SK-N-MC (cell line): ENCODE data around the gene MX2.

Experiments
- DNase-seq: peaks from one replicate; pipeline ENCODE4 v3.0.0-alpha.2; 2011; ENCODE audit warnings: low read depth, low spot score
- H3K27ac ChIP-seq: fragments of 200-600 bp; sonication (generic); 2 replicates; pipeline ENCODE4 v1.5.1; 2016; ENCODE audit warnings: mixed run types
- H3K36me3 ChIP-seq: fragments of 200-600 bp; sonication (generic); 2 replicates; pipeline ENCODE4 v1.6.1; 2017; ENCODE audit warnings: antibody characterized with exemption, low read length, mixed read lengths; ENCODE audit not compliant: insufficient read depth
- H3K4me3 ChIP-seq: fragments of 200-600 bp; sonication (generic); 2 replicates; pipeline ENCODE4 v1.5.1; 2016
- H3K9ac ChIP-seq: fragments of 200-600 bp; sonication (generic); 2 replicates; pipeline ENCODE4 v1.8.0; 2017; ENCODE audit warnings: mixed run types, mixed read lengths; ENCODE audit not compliant: insufficient read length
- H3K9me3 ChIP-seq: fragments of 200-600 bp; sonication (generic); 2 replicates; pipeline ENCODE4 v1.6.1; 2017; ENCODE audit warnings: low read depth, mild to moderate bottlenecking, antibody characterized with exemption, low read length, moderate library complexity, mixed read lengths
- EZH2 ChIP-seq: fragments of 200-600 bp; sonication (generic); IDR thresholded peaks from one replicate; pipeline ENCODE4 v1.6.1; 2017; ENCODE audit warnings: antibody characterized with exemption
- FOXP2 ChIP-seq: optimal IDR thresholded peaks from 2 replicates; pipeline ENCODE3; 2011; ENCODE audit warnings: mild to moderate bottlenecking, moderate library complexity; ENCODE audit not compliant: insufficient read depth; ENCODE audit errors: extremely low read length, control extremely low read depth
- POLR2AphosphoS5 ChIP-seq: IDR thresholded peaks from 2 replicates; pipeline ENCODE4 v1.6.1; 2012; ENCODE audit warnings: mild to moderate bottlenecking, low read depth, low read length, borderline replicate concordance

Gene MX2

GRCh38 chr21:41333752-41334151, 28.1 kb upstream of the MX2 start:
- Histone ChIP-seq H3K9ac (no peak overlapping the region), H3K36me3 (no peaks in the 10 kb centered on the region), H3K4me3 (no peak overlapping the region), H3K27ac (no peak overlapping the region), H3K9me3 (no peaks in the 10 kb centered on the region)
- DNase-seq: no peak
- TF ChIP-seq FOXP2 (no peak), POLR2AphosphoS5 (no peak), EZH2 (no peak)

GRCh38 chr21:41337515-41337914, 24.3 kb upstream of the MX2 start:
- H3K9me3 ChIP-seq: no peaks in the 10 kb centered on the region
- H3K4me3 ChIP-seq: no peak overlapping the region
- H3K36me3 ChIP-seq: no peaks in the 10 kb centered on the region
- no peak for DNase-seq
- no peak overlapping the region for H3K27ac ChIP-seq
- no peak for TF ChIP-seq EZH2
- TF ChIP-seq POLR2AphosphoS5: no peak
- no peak for TF ChIP-seq FOXP2
- no peak overlapping the region for H3K9ac ChIP-seq

- Histone ChIP-seq H3K36me3 (no peaks in the 10 kb centered on the region), H3K4me3 (no peak overlapping the region), H3K27ac (no peak overlapping the region), H3K9me3 (no peaks in the 10 kb centered on the region), H3K9ac (no peak overlapping the region)
- TF ChIP-seq FOXP2 (no peak), POLR2AphosphoS5 (no peak), EZH2 (no peak)
- no peak for DNase-seq
These were observed 23.4 kb upstream of the MX2 start for GRCh38 chr21:41338455-41338854.

DNA sequence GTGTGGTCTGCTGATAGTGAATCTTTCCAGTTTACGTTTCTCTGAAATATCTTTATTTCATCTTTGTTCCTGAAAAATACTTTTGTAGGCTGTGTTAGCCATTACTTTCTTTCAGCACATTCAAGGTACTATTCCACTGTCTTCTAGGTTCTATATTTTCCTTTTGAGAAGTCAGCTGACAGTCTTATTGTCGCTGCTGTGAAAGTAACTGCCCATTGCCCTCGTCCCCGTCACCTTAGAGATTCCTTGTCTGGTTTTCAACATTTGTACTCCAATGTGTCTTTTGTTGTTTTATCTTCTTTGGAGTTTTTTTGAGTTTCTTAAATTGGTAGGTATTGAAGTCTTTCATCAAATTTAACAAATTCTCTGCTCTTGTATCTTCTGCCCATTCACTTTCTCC, 19.8 kb upstream of the MX2 start:
- TF ChIP-seq EZH2 (no peak), POLR2AphosphoS5 (no peak), FOXP2 (no peak)
- no peaks in the 10 kb centered on the region for H3K36me3 ChIP-seq
- H3K27ac ChIP-seq: no peak overlapping the region
- H3K4me3 ChIP-seq: no peak overlapping the region
- no peaks in the 10 kb centered on the region for H3K9me3 ChIP-seq
- H3K9ac ChIP-seq: no peak overlapping the region
- no peak for DNase-seq

DNA sequence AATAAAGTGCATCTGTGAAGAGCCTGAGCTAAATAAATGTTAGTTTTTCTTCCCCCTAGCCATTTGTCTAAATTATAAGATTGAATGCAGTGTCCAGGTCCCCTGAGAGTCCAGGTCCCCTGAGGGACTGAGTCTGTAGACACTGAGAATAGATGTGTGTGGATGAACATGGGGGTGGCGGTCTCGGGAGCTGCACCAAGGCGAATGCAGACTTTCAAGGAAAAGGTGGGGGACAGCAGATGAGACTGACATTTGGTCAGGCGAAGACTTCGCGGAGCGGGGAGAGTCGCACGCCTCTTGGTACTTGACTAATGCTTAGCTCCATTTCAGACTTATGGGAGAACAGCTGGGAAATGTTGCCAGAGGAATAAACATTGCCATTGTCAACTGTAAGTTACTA, 17.7 kb upstream of the MX2 start:
- H3K9me3 ChIP-seq: no peaks in the 10 kb centered on the region
- H3K9ac ChIP-seq: no peak overlapping the region
- no peak overlapping the region for H3K4me3 ChIP-seq
- no peak overlapping the region for H3K27ac ChIP-seq
- H3K36me3 ChIP-seq: no peaks in the 10 kb centered on the region
- TF ChIP-seq EZH2 (no peak), POLR2AphosphoS5 (no peak), FOXP2 (no peak)
- DNase-seq: no peak

DNA sequence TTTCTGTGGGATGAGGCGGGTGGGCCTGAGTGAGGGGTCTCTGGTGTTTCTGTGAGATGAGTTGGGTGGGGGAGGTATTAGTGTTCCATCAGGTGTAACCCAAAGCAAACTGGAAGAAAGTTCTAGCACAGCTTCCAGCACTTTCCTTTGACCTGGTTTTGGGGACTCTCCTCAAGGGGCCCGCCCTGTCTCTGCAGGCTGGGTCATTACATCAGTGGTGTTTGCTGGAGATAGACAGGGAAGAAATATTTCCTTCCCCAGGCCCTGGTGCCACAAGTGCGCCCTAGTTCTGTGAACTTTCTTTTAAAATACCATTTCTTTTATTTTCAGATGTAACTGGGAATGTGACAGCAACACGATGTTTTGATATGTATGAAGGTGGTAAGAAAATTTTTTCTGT, 16.5 kb upstream of the MX2 start:
- H3K9me3 ChIP-seq: no peaks in the 10 kb centered on the region
- TF ChIP-seq FOXP2 (no peak), POLR2AphosphoS5 (no peak), EZH2 (no peak)
- H3K4me3 ChIP-seq: no peak overlapping the region
- no peak for DNase-seq
- H3K36me3 ChIP-seq: no peaks in the 10 kb centered on the region
- H3K27ac ChIP-seq: no peak overlapping the region
- H3K9ac ChIP-seq: no peak overlapping the region

- H3K4me3 ChIP-seq: no peak overlapping the region
- no peak for TF ChIP-seq POLR2AphosphoS5
- no peak for TF ChIP-seq FOXP2
- no peak for TF ChIP-seq EZH2
- DNase-seq: no peak
- no peak overlapping the region for H3K9ac ChIP-seq
- H3K36me3 ChIP-seq: no peaks in the 10 kb centered on the region
- H3K9me3 ChIP-seq: no peaks in the 10 kb centered on the region
- no peak overlapping the region for H3K27ac ChIP-seq
These were observed 15.7 kb upstream of the MX2 start for GRCh38 chr21:41345934-41346685.

DNA sequence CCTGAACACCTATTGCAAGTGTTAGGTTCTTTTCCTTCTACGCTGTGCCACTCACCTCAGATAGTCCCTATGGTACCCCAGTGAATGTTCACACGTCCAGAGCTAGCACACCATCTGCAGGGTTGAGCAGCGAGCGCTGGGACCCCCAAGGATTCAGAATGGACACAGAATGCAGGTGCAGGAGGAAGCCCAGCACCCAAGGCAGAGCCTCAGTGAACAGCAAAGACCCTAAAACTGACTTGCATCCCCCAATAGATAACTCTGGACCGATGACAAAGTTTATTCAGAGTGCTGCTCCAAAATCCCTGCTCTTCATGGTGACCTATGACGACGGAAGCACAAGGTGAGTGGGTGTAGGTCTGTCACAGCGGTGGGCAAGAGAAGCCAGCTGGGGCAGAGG, 15.1 kb upstream of the MX2 start:
- TF ChIP-seq POLR2AphosphoS5 (no peak), FOXP2 (no peak), EZH2 (no peak)
- no peak overlapping the region for H3K9ac ChIP-seq
- H3K4me3 ChIP-seq: no peak overlapping the region
- no peaks in the 10 kb centered on the region for H3K36me3 ChIP-seq
- no peak overlapping the region for H3K27ac ChIP-seq
- no peaks in the 10 kb centered on the region for H3K9me3 ChIP-seq
- DNase-seq: no peak

- Histone ChIP-seq H3K4me3 (no peak overlapping the region), H3K36me3 (no peaks in the 10 kb centered on the region), H3K27ac (no peak overlapping the region), H3K9ac (no peak overlapping the region), H3K9me3 (no peaks in the 10 kb centered on the region)
- TF ChIP-seq POLR2AphosphoS5 (no peak), EZH2 (no peak), FOXP2 (no peak)
- DNase-seq: no peak
These were observed 13.4 kb upstream of the MX2 start for GRCh38 chr21:41348434-41348833.
